ENCODE data around the gene EEF1G. TPM values are rescaled to one million over a fixed set of nuclear protein-coding genes. Genes with fewer than 3 reads are reported as not detected.
A peak's percentile ranks its signal among the peaks of the same experiment; 100 is the strongest.

Gene EEF1G
- total and polyA plus RNA-seq, 2 donors (not counting 1 experiment from before 2014, with no cell fraction given): 1,582 to 1,867 TPM

- ATAC-seq (ENCODE audit: low read depth): no peak
- Histone ChIP-seq H3K27ac (ENCODE audit: low read length in 2 of 2) (peak overlapping the region; percentile 98 to 99), H3K4me3 (ENCODE audit: control extremely low read depth in 1 of 5, extremely low read depth in 1 of 5, insufficient read depth in 1 of 5, low read depth in 2 of 5, low read length in 4 of 5) (peak overlapping the region in 1 of 5 experiments; percentile 34), H3K9ac (ENCODE audit: low read length) (peak overlapping the region; percentile 44), H4K20me1 (ENCODE audit: control insufficient read depth, insufficient read depth, low read length, poor library complexity, severe bottlenecking) (no peaks in the 10 kb centered on the region), H3K27me3 (replicated peaks in 1 of 4; ENCODE audit: control extremely low read depth in 1 of 4, control insufficient read depth in 3 of 4, insufficient read depth in 4 of 4, low read length in 3 of 4) (no peaks in the 10 kb centered on the region), H3K4me1 (ENCODE audit: control insufficient read depth in 2 of 2, insufficient read depth in 2 of 2, low read length in 2 of 2) (peaks cover 78 to 89% of the 10 kb centered on the region in 2 donors), H3K36me3 (replicated peaks in 1 of 2; ENCODE audit: control extremely low read depth in 1 of 2, control insufficient read depth in 1 of 2, extremely low read depth in 1 of 2, insufficient read depth in 2 of 2, low read length in 1 of 2) (peaks cover 7 to 14% of the 10 kb centered on the region in 2 experiments), H3K9me3 (ENCODE audit: control extremely low read depth in 1 of 3, control insufficient read depth in 2 of 3, insufficient read depth in 1 of 3, low read length in 2 of 3) (no peaks in the 10 kb centered on the region), H3K79me2 (ENCODE audit: control insufficient read depth, insufficient read depth, low read length) (peaks cover 19% of the 10 kb centered on the region), H2AFZ (ENCODE audit: insufficient read depth, low read depth, low read length, poor library complexity, severe bottlenecking) (no peak overlapping the region), H3K4me2 (replicated peaks; ENCODE audit: low read depth, low read length, poor library complexity, severe bottlenecking) (peak overlapping the region; percentile 74)
- H3K27ac Mint-ChIP-seq: peak overlapping the region; percentile 96
- CTCF ChIA-PET: interaction anchor here (0.8 to 13.2 kb wide), 5 partner anchors 8 to 130 kb away, joined by 3 to 376 read pairs (median 5); partner anchors contain the start of gene AHNAK
- TF ChIP-seq EZH2 (IDR thresholded peaks at IDR 0.05; ENCODE audit: borderline replicate concordance, insufficient read depth, low read depth, low read length, poor library complexity, severe bottlenecking): no peak
- TF ChIP-seq, protein P1, sequence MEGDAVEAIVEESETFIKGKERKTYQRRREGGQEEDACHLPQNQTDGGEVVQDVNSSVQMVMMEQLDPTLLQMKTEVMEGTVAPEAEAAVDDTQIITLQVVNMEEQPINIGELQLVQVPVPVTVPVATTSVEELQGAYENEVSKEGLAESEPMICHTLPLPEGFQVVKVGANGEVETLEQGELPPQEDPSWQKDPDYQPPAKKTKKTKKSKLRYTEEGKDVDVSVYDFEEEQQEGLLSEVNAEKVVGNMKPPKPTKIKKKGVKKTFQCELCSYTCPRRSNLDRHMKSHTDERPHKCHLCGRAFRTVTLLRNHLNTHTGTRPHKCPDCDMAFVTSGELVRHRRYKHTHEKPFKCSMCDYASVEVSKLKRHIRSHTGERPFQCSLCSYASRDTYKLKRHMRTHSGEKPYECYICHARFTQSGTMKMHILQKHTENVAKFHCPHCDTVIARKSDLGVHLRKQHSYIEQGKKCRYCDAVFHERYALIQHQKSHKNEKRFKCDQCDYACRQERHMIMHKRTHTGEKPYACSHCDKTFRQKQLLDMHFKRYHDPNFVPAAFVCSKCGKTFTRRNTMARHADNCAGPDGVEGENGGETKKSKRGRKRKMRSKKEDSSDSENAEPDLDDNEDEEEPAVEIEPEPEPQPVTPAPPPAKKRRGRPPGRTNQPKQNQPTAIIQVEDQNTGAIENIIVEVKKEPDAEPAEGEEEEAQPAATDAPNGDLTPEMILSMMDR (IDR thresholded peaks at IDR 0.05): no peak
- peak overlapping the region; percentile 70 for H3K4me3 Mint-ChIP-seq
- intact Hi-C loops (cut with micrococcal nuclease): loop anchor here (1.0 to 5.0 kb wide), 4 partner anchors 13 to 674 kb away; no protein-coding TSS in a partner anchor
- DNase-seq: peak; percentile 50
- no peaks in the 10 kb centered on the region for H3K27me3 Mint-ChIP-seq
- H3K9me3 Mint-ChIP-seq (ENCODE audit: insufficient read depth): no peaks in the 10 kb centered on the region
- WGBS (ENCODE audit: insufficient coverage): 100% methylated on average over 1 of the region's 7 CpGs
- POLR2A ChIA-PET: interaction anchor here (0.7 to 9.3 kb wide), 6 partner anchors 8 to 287 kb away, joined by 4 to 119 read pairs (median 6); partner anchors contain the start of genes AHNAK, EEF1G and TUT1
- peaks cover 80% of the 10 kb centered on the region for H3K4me1 Mint-ChIP-seq
These were observed 19.1 kb downstream of the EEF1G start for GRCh38 chr11:62554387-62555167.

Data from B cell (primary cell).